GM15510 (cell line): ENCODE data around the gene LTB4R2.

Source experiments
- POLR2A ChIP-seq: IDR thresholded peaks from 3 replicates; pipeline ENCODE4 v1.6.1; 2011; ENCODE audit warnings: borderline replicate concordance; ENCODE audit not compliant: insufficient read length; ENCODE audit errors: extremely low read depth

The LTB4R2 gene

DNA sequence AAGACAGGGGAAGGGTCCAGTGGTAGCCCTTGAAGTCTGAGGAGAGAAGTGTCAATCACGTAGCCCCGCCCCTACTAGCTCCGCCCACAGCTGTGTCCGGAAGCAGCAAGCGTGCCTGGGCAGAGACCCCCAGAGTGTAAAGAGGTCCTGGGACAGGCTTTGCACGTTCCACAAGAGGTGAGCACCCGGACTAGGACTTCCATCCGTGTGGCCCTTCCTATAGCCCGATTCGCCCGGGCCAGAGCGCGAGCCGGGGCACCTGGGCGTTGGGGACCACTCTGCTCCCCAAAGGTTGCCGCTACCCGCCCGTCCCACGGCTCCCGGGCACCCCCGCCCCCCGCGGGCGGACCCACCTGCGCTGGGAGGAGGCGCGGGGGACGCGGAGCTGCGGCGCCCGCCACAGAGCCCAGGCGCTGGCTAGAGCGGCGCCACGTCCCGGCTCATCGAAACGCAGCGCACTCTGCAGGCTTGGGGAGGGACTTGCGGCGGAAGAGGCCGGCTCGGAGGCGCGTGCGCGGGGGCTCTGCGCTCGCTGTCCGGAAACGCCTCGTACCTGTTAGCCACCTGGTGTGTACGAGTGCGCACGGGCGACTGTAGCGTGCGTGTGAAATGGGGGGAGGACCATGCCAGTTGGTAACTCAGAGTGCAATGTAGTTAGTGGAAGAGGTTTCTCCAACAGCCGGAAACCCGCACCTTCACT, 38.7 kb upstream of the LTB4R2 start, which contains the start of gene RABGGTA:
TSS of gene RABGGTA (minus strand) at position 464 of the 700 bp plus-strand sequence. CDS start 482 bp downstream, outside the sequence.
- TF ChIP-seq POLR2A, result peak; percentile 84

DNA sequence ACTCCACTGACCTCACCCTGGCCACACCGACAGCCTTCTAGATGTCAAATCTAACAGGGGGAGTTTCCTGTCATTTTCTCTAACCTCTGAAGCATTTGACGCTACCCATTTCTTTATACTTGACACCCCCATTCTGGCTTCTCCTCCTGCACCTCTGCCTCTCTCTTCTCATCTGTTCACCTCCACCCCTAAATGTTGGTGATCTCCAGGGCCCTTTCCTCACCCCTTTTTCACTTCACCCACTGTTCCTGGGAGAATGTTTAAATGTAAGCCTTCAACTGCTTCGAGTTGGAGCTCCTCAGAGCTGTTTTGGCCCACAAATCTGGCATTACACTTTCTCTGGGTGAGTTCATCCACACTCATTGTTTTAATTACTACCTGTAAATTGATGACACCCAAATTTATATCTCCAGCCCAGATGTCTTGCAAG, 38.1 kb upstream of the LTB4R2 start:
- TF ChIP-seq POLR2A, result no peak

DNA sequence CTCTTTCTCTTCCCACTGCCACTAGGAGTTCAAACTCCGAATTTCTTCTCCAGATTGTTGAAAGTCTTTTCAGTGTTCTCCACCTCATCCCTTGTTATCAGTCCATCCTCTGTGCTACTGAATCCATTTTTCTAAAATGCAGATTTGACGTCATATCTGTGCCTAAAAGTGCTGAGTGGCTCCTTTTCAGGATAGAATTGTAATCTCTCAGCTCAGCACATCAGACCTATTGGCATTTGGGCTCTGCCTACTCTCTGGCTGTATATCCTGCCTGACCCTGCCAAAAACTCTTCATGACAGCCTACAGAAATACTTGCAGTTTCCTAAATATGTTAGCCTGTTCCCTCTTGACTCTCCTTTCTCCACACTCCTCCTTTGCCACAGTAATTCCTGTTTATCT, 37.5 kb upstream of the LTB4R2 start:
- TF ChIP-seq POLR2A, result no peak

DNA sequence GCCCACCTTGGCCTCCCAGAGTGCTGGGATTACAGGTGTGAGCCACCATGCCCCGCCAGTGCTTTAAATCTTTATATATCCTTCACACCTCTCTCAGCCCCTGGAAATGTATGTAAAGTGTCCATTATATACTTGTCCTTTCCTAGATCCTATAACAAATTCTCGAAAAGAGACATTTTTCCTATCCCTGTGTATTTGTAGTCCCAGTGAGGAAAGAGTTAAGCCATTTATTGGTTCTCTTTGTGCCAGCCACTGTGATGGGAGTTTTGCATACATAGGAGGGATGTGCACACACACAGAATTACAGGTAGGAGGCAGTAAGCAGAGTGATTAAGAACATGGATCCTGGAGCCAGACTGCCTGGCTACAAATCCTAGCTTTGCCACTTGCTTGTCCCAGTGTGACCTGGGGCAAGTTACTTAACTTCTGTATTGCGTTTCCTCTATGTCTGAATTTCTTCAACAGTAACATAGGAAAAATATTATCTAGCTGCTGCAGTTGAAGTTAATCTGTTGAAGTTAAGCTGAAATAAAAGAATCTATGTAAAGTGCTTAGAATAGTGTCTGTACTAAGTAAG, 36.4 kb upstream of the LTB4R2 start:
- no peak for TF ChIP-seq POLR2A

DNA sequence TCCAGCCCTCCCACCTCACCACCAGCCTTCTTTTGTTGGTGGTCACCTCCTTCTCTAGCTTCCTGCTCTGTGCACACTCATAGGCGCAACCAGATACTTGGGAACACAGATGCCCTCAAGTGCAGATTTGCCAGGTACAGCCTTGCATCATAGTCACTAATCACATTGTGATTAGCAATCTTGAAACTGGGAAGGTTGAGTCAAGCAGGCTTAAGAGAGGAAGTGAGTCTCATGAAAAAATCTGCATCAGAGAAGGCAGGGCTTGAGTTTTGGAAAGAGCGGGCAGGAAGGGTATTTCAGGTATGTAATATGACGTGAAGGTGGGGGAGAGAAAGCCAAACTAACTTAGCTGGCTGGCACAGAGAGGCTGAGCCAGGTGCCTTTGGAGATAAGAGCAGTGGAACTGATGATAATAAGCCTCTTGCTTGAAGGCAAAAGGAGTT, 35.8 kb upstream of the LTB4R2 start:
- TF ChIP-seq POLR2A, result no peak

DNA sequence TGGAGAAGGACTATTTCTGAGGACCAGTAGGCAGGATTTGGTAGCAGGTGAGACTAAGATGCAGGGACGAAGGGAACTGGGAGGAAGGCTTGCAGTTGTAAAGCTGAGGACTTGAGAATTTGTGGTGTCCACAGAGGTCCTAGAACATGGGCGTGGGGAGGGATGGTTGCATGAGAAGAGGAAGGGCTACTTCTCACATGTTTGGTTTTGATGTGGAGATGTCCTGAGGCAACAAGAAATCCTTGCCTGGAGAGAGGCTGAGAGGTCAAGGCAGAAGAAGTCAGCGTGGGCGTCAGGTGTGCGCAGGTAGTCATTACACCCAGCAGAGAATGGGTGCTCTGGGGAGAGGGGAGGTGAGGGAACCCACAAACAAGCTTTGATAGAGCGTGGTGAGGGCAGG, 32.9 kb upstream of the LTB4R2 start:
- no peak for TF ChIP-seq POLR2A

DNA sequence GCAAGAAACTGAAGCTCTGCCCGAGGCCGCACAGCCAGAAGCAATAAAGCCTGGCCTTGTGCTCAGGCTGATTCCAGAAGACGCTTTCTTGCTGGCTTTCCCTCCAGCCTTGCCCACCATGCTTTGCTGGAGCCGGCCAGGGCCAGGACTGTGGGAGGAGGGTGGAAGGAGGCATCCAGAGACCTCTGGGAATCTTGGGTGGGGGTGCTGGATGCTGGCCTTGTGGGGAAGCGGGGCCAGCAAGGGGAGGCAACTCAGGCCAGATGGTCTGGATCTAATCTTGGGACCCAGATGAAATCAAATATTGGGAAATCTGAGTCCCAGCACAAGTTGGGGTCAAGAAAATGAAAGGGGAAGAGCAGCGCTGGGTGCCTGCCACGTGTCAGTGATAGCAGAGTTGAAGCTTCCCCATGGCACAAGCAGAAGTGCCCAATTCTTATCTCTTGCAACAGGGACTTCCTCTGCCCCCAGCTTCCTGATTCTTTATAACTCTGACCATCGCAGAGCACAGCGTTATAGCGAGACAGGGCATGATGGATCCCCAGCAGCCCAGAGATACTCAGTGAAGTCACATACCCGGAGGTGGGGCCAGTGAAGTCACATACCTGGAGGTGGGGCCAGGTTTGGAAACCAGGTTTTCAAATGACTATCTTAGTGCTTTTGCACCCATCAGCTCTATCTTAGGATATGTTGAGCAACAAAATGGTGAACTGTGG, 32.2 kb upstream of the LTB4R2 start:
- TF ChIP-seq POLR2A, result no peak

DNA sequence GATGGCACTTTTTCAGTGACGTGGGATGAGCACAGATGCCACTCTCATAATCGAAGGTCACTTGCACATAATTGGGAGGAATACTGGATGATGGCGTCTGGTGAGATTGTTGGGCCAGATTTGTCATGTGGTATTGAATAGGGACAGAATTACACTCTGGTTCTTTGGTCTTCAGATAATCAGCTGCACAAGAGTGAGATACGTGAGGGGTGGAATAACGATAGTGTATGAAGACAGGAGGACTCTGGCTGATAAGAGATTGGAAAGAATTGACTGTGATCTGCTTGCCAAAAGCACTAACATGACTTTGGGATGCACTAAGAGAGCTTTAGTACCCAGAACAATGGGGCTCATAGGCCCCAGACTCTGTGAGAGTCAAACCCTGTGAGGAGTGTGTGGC, 31.5 kb upstream of the LTB4R2 start:
- TF ChIP-seq POLR2A, result no peak

DNA sequence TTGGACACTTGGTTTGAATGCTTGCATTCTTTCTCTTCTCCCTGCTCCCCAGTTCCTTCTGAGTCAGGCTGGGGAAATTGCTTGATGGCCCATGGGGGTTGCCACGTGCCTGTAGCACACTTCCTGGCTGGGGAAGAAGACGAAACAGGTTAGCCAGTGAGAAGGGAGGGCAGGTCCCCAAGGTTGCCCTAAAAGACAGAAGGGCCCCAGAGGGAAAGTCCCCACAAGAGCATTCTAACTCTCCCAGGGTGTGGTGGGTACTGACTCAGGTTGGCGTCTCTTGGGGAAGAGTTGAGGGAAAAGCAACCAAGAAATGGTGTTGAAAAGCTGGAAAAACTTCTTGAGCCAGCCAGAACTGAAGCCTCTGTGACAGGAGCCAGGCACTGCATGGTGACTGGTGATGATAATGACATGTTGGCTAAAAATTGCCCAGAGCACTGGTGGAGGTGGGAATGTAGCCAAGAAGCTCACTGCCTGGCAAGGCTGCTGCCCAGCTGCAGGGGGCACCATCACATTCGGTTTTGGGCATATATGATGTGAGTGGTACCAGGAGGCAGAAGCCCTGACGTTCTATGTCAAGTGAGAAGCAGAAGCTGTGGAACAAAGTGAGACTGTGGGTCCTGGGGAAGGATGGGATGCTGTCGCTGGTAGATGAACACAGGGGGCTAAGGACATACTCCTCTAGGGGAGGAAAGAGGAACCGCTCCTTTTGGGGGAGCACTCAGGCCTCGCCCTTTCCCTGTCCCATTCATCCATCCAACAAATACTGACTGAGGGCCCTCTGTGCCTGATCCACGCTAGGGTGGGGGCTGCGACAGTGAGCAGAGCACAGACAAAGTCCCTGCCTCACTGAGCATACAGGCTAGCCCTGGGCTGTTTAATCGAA, 30.4 kb upstream of the LTB4R2 start:
- TF ChIP-seq POLR2A, result no peak

DNA sequence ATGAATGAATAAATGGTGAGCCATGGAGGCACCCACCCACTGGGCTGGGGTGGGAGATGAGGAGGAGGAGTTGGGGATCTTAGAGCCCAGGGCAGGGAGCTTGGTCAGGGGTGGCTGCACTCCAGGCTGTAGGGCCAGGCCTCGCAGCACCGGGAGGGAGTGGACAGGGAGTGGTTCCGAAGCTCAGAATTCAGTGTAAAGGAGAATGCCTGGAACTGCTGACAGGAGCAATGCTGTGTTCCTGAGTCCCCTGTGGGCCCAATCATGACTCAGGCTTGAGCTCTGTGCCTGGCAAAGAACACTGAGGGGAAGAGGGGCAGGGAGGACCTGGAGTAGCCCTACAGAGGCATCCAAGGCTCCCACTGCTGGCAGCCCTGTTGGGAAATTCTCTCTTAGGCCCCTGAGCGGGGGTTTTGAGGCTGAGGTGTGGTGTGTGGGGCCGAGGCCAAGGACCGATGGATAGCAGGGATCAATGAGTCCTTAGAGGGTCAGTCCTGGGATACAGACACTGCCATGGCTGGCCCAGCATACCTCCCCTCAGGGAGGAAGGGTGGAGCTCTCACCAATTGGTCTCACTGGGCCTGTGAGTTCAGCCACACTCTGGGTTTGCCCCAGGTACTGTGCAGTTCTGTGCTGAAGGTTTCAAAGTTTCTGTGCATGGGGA, 29.0 kb upstream of the LTB4R2 start:
- no peak for TF ChIP-seq POLR2A

DNA sequence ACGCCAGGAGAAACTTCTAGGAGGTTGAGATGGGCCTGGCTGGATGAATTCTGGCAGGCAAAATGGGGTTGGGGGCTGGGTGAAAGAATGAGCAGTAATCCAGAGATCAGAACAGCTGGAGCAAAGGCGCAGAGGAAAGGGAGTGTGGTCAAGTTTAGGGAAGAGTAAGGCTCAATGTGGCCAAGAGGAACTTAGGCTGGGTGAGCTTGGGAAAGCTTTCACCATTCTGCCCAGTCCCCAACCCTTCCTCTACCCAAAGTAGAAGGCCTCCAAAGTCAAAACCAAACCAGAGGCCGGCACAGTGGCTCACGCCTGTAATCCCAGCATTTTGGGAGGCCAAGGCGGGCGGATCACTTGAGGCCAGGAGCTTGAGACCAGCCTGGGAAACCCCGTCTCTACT, 28.3 kb upstream of the LTB4R2 start:
- no peak for TF ChIP-seq POLR2A

DNA sequence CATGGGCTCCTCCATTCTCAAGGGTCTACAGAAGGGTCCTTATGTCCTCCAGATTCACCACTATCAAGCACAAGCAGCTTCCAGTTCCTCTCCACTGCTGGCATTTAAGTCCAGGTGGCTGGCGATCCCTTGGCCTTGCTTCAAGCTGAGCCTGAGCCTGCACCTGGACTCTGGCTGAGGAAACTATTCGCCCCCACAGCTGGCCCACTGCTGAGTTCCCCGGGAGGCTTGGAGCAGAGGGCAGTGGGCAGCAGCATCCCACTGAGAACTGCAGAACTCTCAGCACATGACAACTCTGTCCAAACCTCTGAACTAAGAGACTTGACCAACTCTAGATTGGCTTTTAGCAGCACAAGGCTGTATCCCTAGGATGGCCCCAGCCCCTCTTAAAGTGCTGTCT, 27.2 kb upstream of the LTB4R2 start:
- TF ChIP-seq POLR2A, result no peak

DNA sequence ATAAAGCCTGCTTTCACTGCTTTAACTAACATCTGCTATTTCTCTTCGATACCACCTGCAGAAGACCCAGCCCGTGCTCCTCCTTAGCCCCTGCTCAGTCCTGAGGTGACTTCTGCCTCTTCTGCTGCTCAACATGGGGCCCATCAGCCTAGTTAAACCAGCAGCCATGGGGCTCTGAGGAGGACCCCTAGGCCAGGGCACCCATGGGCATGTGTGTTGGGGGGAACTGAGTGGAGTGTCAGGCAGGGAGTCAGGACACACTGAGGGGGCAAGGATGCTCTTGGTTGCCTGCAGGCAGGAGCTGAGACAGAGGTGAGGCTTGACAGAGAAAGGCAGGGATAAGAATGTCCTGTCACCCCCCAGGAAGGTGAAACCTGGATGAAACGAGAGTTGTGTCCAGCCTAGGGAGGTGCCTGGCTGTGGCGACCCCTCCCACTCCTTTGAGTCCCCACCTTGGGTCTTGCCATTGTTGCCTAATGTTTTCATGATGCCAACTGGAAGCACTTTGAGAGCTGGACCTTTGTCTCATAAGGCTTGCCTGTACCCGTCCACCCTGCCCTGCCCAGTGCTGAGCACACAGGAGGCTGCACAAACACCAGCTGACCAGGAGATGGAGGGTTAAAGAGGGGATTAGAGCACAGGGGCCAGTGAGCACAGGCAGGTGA, 26.0 kb upstream of the LTB4R2 start:
- no peak for TF ChIP-seq POLR2A
